Neuronal stem cell (in vitro differentiated cells): ENCODE measurements around the gene TMEM192.
"Not testable (repeated sequence)": the region's sequence is repeated elsewhere in the genome, so short reads cannot be mapped to it uniquely, and the experiment has no call there.

Experiments
- DNase-seq: peaks from one replicate; pipeline ENCODE4 v3.0.0-alpha.2; 2013; ENCODE audit warnings: low spot score
- H2AFZ ChIP-seq: one replicate; pipeline ENCODE4 v1.6.1; 2013; ENCODE audit warnings: mild to moderate bottlenecking, low read length, inconsistent platforms
- H2AK5ac ChIP-seq: 2 replicates; pipeline ENCODE4 v1.6.1; 2013; ENCODE audit warnings: low read depth, mild to moderate bottlenecking, inconsistent platforms, low read length, moderate library complexity, mixed read lengths
- H2BK120ac ChIP-seq: 2 replicates; pipeline ENCODE4 v1.6.1; 2013; ENCODE audit warnings: low read depth, mild to moderate bottlenecking, inconsistent platforms, low read length, moderate library complexity, mixed read lengths
- H2BK12ac ChIP-seq: one replicate; pipeline ENCODE4 v1.6.1; 2013; ENCODE audit warnings: low read length, inconsistent platforms
- H2BK15ac ChIP-seq: 2 replicates; pipeline ENCODE4 v1.6.1; 2013; ENCODE audit warnings: mild to moderate bottlenecking, low read length, inconsistent platforms, mixed read lengths
- H2BK5ac ChIP-seq: one replicate; pipeline ENCODE4 v1.6.1; 2013; ENCODE audit warnings: inconsistent platforms, mild to moderate bottlenecking, low read length, moderate library complexity
- H3K14ac ChIP-seq: one replicate; pipeline ENCODE4 v1.6.1; 2013; ENCODE audit warnings: low read length, inconsistent platforms
- H3K18ac ChIP-seq: 2 replicates; pipeline ENCODE4 v1.6.1; 2013; ENCODE audit warnings: low read length, inconsistent platforms
- H3K23ac ChIP-seq: 2 replicates; pipeline ENCODE4 v1.6.1; 2013; ENCODE audit warnings: low read depth, mild to moderate bottlenecking, mixed read lengths, low read length, inconsistent platforms; ENCODE audit not compliant: poor library complexity
- H3K27ac ChIP-seq: replicated peaks from 3 replicates; pipeline ENCODE4 v1.5.1; 2013; ENCODE audit warnings: low read length, inconsistent platforms
- H3K27me3 ChIP-seq, 3 experiments: 2 replicates each; pipeline ENCODE4 v1.6.1; 2013; ENCODE audit warnings: low read length in 3 of 3, mild to moderate bottlenecking in 2 of 3, inconsistent platforms in 1 of 3, low read depth in 1 of 3, mixed read lengths in 1 of 3, moderate library complexity in 1 of 3; ENCODE audit not compliant: control insufficient read depth in 3 of 3, insufficient read depth in 3 of 3
- H3K36me3 ChIP-seq, 2 donors: replicated peaks in 1 of 2; 2 replicates each; pipeline ENCODE4 v1.6.1; 2013; ENCODE audit warnings: low read length in 2 of 2; ENCODE audit not compliant: control insufficient read depth in 2 of 2, insufficient read depth in 2 of 2
- H3K4ac ChIP-seq: 2 replicates; pipeline ENCODE4 v1.6.1; 2013; ENCODE audit warnings: inconsistent platforms, mild to moderate bottlenecking, low read length, moderate library complexity
- H3K4me1 ChIP-seq, 2 donors: 1 replicate in 1 of 2; 2 replicates in 1 of 2; pipeline ENCODE4 v1.6.1; 2013; ENCODE audit warnings: low read length in 2 of 2, low read depth in 1 of 2; ENCODE audit not compliant: control insufficient read depth in 2 of 2, insufficient read depth in 1 of 2
- H3K4me2 ChIP-seq: one replicate; pipeline ENCODE4 v1.6.1; 2013; ENCODE audit warnings: mild to moderate bottlenecking, low read length, inconsistent platforms; ENCODE audit not compliant: insufficient read depth, poor library complexity, severe bottlenecking
- H3K4me3 ChIP-seq, 2 donors: 2 replicates each; pipeline ENCODE4 v1.5.1; 2013; ENCODE audit warnings: low read length in 2 of 2, mild to moderate bottlenecking in 2 of 2, inconsistent platforms in 1 of 2, moderate library complexity in 1 of 2
- H3K79me1 ChIP-seq: one replicate; pipeline ENCODE4 v1.6.1; 2013; ENCODE audit warnings: low read depth, mild to moderate bottlenecking, inconsistent platforms, low read length, moderate library complexity
- H3K9ac ChIP-seq: one replicate; pipeline ENCODE4 v1.6.1; 2013; ENCODE audit warnings: mild to moderate bottlenecking, low read depth, low read length, inconsistent platforms; ENCODE audit not compliant: poor library complexity
- H3K9me3 ChIP-seq, 2 donors: replicated peaks in 1 of 2; 2 replicates each; pipeline versions ENCODE3 to v1.6.1; 2013; ENCODE audit warnings: low read length in 2 of 2, mild to moderate bottlenecking in 2 of 2, inconsistent platforms in 1 of 2, low read depth in 1 of 2, mixed read lengths in 1 of 2, moderate library complexity in 1 of 2; ENCODE audit not compliant: control insufficient read depth in 2 of 2, insufficient read depth in 1 of 2
- H4K8ac ChIP-seq: one replicate; pipeline ENCODE4 v1.6.1; 2013; ENCODE audit warnings: low read depth, mild to moderate bottlenecking, inconsistent platforms, low read length, moderate library complexity
- H4K91ac ChIP-seq: one replicate; pipeline ENCODE4 v1.6.1; 2013; ENCODE audit warnings: low read length, low read depth, mild to moderate bottlenecking, inconsistent platforms; ENCODE audit not compliant: poor library complexity
- WGBS, 2 donors: extraction: QIAGEN DNeasy Blood & Tissue Kit; methylation state at CpG; one replicate each; pipeline ENCODE4 v1.1.7; 2013; ENCODE audit warnings: missing lambda C conversion rate in 2 of 2, mixed read lengths in 1 of 2; ENCODE audit not compliant: insufficient read length in 2 of 2, insufficient replicate concordance in 1 of 2; ENCODE audit errors: extremely low coverage in 2 of 2; 5-methylcytosine and 5-hydroxymethylcytosine counted together

Gene TMEM192

DNA sequence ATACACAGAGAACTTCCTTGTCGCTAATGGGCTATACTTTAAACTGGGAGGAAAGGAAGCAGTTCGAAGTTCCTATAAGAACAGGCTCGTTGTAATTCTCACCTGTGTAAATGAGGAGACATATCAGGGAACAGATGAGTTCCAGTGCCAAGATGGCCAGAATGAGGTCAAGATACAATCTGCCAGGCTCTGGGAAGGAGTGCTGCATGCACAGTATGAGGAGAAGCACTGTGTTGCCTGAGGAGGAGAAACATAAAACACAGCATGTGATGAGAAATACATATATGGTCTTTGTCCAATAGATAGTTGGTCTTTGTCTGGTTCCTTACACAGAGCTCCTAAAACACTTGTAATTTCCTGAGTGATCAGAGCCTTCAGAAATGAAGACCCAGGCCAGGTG is 24.3 kb downstream of the TMEM192 start:
- no peaks in the 10 kb centered on the region for H3K9me3 ChIP-seq
- no peak overlapping the region for H3K4me2 ChIP-seq
- H3K4me3 ChIP-seq = no peak overlapping the region
- no peaks in the 10 kb centered on the region for H3K4me1 ChIP-seq
- no peak for DNase-seq
- H2BK5ac ChIP-seq = no peak overlapping the region
- H4K8ac ChIP-seq = no peak overlapping the region
- no peak overlapping the region for H2BK120ac ChIP-seq
- peaks cover 6 to 38% of the 10 kb centered on the region in 2 donors for H3K36me3 ChIP-seq
- no CpG with 5 or more reads among the region's 3 CpGs for WGBS, 2 donors
- H2AK5ac ChIP-seq = no peak overlapping the region
- no peak overlapping the region for H3K18ac ChIP-seq
- no peak overlapping the region for H3K14ac ChIP-seq
- no peak overlapping the region for H2AFZ ChIP-seq
- H3K23ac ChIP-seq = no peak overlapping the region
- no peak overlapping the region for H2BK15ac ChIP-seq
- no peak overlapping the region for H3K4ac ChIP-seq
- no peak overlapping the region for H2BK12ac ChIP-seq
- H3K27me3 ChIP-seq = no peaks in the 10 kb centered on the region
- peaks cover 1% of the 10 kb centered on the region for H3K79me1 ChIP-seq
- no peak overlapping the region for H3K9ac ChIP-seq
- no peak overlapping the region for H4K91ac ChIP-seq
- no peak overlapping the region for H3K27ac ChIP-seq

DNA sequence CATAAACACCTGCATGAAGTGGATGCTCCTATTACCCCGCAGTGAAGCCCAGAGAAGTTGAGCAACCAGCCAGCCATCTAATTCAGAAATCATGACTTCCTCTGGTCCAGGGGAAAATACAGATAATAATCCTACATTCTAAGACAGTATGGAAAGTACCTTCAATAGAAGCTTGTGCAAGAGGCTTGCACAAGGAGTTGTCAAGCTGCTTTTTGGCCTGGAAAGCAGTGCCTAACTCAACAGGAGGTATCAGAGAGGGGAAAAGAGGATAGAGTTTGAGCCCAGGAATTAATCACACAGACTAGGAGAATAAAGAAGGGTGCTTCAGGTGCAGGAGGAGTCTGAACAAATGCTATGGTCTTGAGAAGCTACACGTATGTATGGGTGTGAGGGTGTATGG is 26.7 kb downstream of the TMEM192 start:
- Histone ChIP-seq H3K79me1 (peaks cover 1% of the 10 kb centered on the region), H3K27ac (no peak overlapping the region), H3K14ac (no peak overlapping the region), H2BK12ac (no peak overlapping the region), H2AFZ (no peak overlapping the region), H4K91ac (no peak overlapping the region), H3K4me2 (no peak overlapping the region), H2BK5ac (no peak overlapping the region), H3K27me3 (no peaks in the 10 kb centered on the region), H3K36me3 (peaks cover 6 to 38% of the 10 kb centered on the region in 2 donors), H3K9me3 (no peaks in the 10 kb centered on the region), H3K23ac (no peak overlapping the region), H3K4me3 (no peak overlapping the region), H3K18ac (no peak overlapping the region), H2AK5ac (no peak overlapping the region), H3K4ac (no peak overlapping the region), H2BK15ac (no peak overlapping the region), H3K9ac (no peak overlapping the region), H2BK120ac (no peak overlapping the region), H4K8ac (no peak overlapping the region), H3K4me1 (no peaks in the 10 kb centered on the region)
- no peak for DNase-seq
- no CpG with 5 or more reads among the region's 2 CpGs for WGBS, 2 donors

DNA sequence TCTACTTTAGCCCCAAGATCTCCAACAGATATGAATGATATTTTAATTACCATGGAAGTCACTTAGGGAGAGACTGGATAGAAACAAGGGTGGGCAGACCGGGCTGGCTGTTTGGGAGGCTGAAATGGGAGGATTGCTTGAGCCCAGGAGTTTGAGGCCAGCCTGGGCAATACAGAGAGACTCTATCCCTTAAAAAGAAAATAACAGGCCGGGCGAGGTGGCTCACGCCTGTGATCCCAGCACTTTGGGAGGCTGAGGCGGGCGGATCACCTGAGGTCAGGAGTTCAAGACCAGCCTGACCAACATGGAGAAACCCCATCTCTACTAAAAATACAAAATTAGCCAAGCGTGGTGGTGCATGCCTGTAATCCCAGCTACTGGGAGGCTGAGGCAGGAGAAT is 27.9 kb downstream of the TMEM192 start:
- H4K8ac ChIP-seq, H4K91ac ChIP-seq, H3K4me2 ChIP-seq, H2AFZ ChIP-seq, H3K27me3 ChIP-seq, H2BK5ac ChIP-seq, H3K79me1 ChIP-seq, H3K4me3 ChIP-seq, DNase-seq, H3K14ac ChIP-seq, H3K9ac ChIP-seq, H2BK120ac ChIP-seq, H3K23ac ChIP-seq, H2AK5ac ChIP-seq, H2BK15ac ChIP-seq, H2BK12ac ChIP-seq, H3K9me3 ChIP-seq, H3K4me1 ChIP-seq, H3K27ac ChIP-seq, H3K18ac ChIP-seq, H3K4ac ChIP-seq: not testable (repeated sequence)
- WGBS, 2 donors = no CpG with 5 or more reads among the region's 7 CpGs
- peaks cover 6 to 39% of the 10 kb centered on the region in 2 donors for H3K36me3 ChIP-seq

DNA sequence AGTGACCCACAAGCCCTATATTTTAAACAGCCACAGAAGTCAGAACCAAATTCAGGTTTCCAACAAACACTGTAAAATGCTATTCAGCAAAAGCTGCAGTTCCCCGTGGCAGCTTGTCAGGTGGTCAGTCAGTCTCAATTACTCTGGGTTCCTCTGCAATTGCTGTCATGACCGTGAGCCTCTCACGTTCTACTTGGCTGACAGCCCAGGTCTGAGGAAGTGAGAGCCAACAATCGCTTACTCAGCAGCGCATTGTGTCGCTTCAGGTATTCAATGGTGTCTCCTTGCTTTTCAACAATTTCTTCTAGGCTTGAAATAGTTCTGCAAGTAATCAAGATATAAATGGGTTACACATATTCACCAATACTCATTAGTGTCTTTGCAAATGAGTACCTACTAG is 33.2 kb downstream of the TMEM192 start:
- no peak overlapping the region for H2AK5ac ChIP-seq
- no CpG with 5 or more reads among the region's 6 CpGs for WGBS, 2 donors
- H3K4me1 ChIP-seq = no peaks in the 10 kb centered on the region
- no peak overlapping the region for H3K4me2 ChIP-seq
- no peak overlapping the region for H3K18ac ChIP-seq
- peaks cover 2 to 13% of the 10 kb centered on the region in 2 donors for H3K36me3 ChIP-seq
- no peak for DNase-seq
- H4K91ac ChIP-seq = no peak overlapping the region
- H3K23ac ChIP-seq = no peak overlapping the region
- no peaks in the 10 kb centered on the region for H3K79me1 ChIP-seq
- no peak overlapping the region for H2BK15ac ChIP-seq
- no peak overlapping the region for H4K8ac ChIP-seq
- H3K9me3 ChIP-seq = no peaks in the 10 kb centered on the region
- H2BK12ac ChIP-seq = peak overlapping the region; percentile 58
- no peaks in the 10 kb centered on the region for H3K27me3 ChIP-seq
- H3K4ac ChIP-seq = no peak overlapping the region
- H2AFZ ChIP-seq = no peak overlapping the region
- no peak overlapping the region for H3K4me3 ChIP-seq
- H3K9ac ChIP-seq = no peak overlapping the region
- H2BK5ac ChIP-seq = no peak overlapping the region
- H3K27ac ChIP-seq = no peak overlapping the region
- no peak overlapping the region for H3K14ac ChIP-seq
- no peak overlapping the region for H2BK120ac ChIP-seq
